Measurements from ENCODE around the gene PNPLA3.

PNPLA3 gene

DNA sequence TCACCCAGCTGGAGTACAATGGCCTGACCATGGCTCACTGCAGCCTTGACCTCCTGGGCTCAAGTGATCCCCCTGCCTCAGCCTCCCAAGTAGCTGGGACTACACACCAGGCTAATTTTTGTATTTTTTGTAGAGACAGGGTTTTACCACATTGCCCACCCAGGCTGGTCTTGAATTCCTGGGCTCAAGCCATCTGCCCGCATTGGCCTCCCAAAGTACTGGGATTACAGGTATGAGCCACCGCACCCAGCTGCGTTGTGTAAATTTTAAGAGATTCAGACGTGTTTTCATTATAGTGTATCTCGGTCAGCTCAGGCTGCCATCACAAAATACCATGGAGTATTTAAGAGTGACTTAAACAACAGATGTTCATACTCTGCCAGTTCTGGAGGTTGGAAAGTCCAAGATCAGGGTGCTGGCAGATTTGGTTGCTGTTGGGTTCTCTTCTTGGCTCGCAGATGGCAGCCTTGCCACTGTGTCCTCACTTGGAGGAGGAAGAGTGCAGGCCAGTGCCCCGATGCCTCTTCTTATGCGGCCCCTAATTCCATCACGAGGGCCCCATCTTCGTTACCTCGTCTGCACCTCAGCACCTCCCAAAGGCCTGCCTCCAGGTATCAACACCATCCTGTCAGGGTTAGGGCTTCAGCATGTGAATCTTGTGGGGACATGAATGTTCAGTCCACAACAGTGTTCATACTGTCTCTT lies 67.9 kb downstream of the PNPLA3 start:
- no peak for DNase-seq (ENCODE audit: low read depth in 2 of 2, low spot score in 1 of 2)

DNA sequence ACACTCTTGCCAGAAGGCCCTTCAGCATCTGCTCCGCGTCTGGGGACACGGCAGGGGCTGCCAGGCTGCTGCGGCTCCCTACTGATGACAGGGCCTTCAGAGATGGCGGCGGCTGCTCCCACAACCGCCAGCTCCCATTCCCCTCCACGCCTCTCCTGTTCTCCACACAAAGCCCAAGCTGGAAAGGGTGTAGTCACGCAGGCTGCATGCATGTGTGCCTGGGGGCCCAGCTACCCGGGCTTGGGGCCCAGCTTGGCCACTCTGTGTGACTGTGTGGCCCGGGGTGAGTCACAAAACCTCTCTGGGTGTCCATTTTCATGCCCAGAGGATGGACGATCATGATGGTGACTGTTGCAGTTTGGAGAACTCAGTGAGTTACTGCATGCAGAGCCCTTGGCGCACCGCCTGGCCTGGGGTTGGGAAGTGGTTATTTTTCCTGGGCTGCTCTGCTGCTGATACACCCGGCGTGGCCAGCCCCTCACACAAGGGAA lies 68.8 kb downstream of the PNPLA3 start:
- DNase-seq (ENCODE audit: low read depth in 2 of 2, low spot score in 1 of 2): no peak

DNA sequence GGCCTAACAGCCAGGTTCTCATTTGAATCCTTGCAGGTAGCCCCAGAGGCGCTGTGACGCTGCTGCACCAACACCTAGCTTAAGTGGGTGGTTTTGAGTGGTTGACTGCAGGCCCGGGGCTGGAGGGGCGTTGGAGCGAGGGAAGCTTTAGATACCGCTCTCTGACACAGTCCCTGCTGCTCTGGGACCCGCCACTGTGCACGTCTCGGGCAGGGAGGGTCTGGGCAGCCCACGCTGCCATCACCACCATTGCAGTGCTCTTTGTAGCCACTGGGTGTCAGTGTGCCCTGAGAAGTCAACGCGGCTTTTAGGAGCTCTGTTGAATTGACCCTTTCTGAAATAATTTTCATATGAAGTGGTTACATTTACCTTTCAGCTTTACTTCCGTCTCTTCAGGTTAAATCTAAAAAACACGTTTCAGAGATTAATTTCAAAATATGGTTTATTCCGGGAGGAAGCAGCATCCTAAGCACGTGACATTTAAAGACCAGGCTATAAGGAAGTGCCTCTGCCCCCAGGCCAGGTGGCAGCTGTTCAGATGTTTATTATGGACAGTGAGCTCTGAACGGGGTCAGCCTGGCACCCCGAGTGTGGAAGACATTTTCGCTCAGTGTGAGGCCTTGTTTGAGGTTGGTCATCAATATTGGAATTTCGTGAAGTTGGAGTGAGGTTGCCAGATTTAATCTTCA lies 69.6 kb downstream of the PNPLA3 start:
- peak; percentile 16 to 24 for DNase-seq (ENCODE audit: low read depth in 2 of 2, low spot score in 1 of 2)

DNA sequence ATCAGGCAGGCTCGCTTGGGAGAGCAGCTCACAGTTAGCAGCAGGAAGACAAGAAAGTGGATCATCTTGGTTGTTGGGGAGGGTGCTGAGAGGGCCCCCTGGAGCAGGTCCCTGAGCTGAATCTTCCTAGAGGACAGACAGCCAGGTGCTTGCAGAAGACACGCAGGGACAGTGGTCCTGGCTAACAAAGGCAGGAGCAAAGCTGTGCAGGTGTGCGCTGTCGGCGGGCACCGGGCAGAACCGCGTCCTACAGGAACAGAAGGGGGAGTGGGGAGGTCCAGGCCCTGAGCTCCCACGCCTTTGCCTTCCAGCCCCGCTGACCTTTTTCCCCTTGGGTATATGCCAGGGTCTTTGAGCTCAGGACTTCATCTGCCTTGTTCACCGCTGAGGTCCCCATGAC lies 70.4 kb downstream of the PNPLA3 start:
- no peak for DNase-seq (ENCODE audit: low read depth in 2 of 2, low spot score in 1 of 2)

DNA sequence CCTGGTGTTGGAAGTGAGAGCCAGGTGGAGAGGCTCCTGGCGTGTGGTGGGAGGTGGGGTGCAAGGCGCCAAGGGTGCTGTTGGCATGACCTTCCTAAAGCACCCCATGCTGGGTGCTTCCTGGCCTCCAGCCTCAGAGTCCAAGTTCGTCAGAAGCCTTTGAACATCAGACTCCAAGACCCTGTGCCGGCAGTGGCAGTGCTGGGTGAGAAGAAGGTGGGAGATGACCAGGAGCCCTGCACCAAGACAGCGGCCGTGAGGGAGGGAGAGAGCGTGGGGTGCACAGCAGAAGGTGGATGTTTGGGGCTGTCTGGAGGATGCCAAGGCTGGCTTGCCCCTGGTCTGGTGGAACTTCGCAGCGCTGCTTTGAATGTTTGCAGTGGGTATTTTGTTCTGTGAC lies 70.8 kb downstream of the PNPLA3 start:
- DNase-seq (ENCODE audit: low read depth in 2 of 2, low spot score in 1 of 2): no peak

DNA sequence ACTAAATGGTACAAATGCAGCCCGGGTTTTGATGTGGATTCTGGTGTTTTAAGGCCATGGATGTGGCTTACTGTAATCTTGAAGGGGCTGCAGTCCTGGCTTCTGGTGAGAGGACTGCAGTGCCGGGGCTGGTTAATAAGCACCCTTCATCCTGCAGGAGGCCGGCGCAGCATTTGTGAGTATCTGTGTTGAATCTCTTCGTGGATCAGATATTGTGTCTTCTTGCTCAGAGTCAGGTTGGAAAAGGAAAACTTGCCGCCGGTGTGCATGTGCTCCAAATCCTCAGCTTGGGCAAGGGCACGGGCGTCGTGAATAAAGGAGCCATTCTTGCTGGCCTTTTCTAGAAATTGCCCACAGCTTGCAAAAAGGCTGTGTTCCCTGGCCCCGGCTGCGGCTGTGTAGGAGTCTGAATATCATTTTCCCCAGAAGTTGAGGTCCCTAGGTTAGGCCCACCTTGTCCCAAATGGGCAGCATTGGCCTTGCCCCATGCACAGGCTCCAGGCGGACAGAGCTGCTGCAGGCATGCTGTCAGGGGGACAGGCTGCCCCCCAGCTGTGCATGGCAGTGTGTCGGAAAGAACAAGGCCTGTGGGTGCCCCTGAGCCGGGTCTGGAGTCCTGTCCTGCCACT lies 71.6 kb downstream of the PNPLA3 start:
- no peak for DNase-seq (ENCODE audit: low read depth in 2 of 2, low spot score in 1 of 2)

DNA sequence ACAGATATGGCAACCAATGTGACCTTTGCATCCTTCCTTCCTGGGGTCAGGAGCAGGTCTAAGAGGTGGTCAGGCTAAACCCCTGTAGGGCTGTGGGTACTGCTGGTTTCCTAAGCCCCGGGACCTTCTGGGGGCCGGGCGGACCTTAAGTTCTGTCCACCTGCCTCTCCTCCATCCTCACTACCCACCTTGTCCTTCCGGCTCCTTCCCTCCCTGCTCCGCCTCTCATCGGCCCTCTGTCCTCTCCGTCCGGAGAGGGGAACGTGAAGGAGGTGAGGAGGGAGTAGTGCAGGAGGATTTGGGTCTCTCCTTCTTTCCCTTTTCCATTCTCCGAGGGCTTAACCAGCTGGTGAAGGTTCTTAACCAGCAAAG lies 72.2 kb downstream of the PNPLA3 start:
- DNase-seq (ENCODE audit: low read depth in 2 of 2, low spot score in 1 of 2): no peak

DNA sequence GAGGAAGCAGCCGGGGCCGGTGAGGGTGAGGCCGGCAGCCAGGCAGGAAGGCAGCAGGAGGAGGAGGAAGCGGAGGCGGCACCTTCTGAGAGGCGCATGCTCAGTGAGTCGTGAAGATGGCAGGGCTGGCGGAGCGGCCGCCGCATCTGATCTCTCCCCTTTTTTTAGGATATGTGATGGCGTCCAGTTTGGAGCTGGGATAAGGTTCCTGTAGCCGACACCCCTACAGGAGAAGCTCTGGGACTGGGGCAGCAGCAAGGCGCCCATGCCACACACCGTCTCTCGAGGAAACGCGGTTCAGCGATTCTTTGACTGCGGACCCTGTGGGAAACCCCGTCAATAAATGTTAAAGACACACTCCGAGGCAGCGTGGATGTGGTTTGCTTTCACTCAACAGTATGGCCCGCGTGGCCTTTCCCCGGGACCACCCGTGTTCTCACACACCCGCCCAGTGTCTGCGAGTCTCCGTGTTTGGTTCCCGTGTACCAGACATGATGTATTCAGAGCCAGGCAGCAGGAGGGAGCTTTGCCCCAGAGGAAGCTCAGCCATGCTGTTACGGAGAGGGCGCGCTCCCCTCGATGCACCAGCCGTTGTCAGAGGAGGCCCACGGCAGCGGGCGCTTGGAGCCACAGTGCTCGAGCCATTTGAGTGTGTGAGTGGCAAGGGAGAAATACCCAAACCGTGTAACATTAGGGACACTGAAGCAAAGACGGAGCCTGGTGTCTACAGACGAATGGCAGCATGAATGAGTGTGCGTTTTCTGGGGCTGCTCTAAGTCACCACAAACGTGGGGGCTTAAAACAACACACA lies 72.8 kb downstream of the PNPLA3 start:
- peak; percentile 35 to 59 for DNase-seq (ENCODE audit: low read depth in 2 of 2, low spot score in 1 of 2)

DNA sequence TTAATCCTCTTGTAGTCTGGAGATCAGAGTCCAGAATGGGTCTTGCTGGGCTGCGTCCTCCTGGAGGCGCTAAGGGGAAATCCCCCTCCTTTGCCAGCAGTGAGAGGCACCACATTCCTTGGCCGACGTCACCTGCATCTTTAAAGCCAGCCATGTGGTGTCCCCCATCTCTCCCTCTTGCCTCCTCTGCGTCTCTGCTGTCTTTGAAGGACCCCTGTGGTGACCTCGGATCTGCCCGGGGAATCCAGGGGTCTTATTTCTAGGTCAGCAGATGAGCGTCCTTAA lies 73.3 kb downstream of the PNPLA3 start:
- no peak for DNase-seq (ENCODE audit: low read depth in 2 of 2, low spot score in 1 of 2)
